ENCODE measurements around the gene SNPH. TPM values are rescaled to one million over a fixed set of nuclear protein-coding genes. Genes with fewer than 3 reads are reported as not detected.

Gene SNPH
- total and polyA plus RNA-seq, 2 of the 4 experiments (the other 2 are of a cell fraction): 3.1 to 4.5 TPM

DNA sequence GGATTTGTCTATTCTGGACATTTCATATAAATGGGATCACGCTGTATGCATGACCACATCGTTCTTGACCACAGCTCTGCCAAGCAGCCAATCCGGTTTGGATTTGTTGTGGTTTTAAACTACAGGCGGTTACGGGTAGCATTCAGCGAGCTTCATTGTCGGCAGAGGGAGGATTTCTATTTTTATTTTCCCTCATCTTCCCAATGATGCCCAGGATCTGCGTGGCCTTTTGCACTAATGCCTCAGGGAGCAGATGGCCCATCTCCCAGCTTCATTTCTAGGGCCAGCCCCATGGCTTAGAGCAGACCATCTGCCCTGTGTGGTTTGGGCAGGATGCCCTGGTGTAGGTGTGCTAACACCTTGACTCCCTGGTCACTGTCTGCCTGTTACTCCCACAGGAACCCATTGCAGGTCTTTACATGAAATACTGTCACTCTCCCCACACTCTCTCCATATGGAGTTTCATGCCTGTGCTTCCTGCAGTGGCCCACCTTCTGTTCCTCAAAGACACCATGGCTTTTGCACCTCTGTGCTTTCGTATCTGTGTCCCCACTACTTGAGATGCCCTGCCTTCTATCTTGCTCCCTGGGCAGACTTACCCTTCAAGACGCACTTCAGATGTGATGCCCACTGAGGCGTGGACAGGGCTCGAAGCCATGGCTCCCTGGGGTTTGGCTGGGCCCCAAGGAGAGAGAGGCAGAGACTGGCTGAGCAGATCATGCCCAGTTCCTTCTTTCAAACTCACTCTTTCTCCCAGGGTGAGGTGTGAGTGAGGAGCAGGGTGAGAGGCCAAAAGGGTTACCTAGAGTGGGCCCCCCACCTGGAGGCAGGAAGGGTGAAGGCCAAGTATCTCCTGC lies 36.8 kb downstream of the SNPH start:
- H3K27me3 ChIP-seq (ENCODE audit: control insufficient read depth, insufficient read depth, low read length): no peaks in the 10 kb centered on the region
- H3K9me3 ChIP-seq (ENCODE audit: control insufficient read depth, insufficient read depth, low read length): no peaks in the 10 kb centered on the region
- dilution Hi-C loops (cut with HindIII; ENCODE audit: low sequenced_read_pairs, unreplicated experiment): no loop called here
- H3K79me1 ChIP-seq (ENCODE audit: low read depth in 1 of 2, low read length in 2 of 2): peaks cover 0 to 5% of the 10 kb centered on the region in 2 experiments; a peak in 1 of 4 replicates
- H3K23ac ChIP-seq (ENCODE audit: low read depth, low read length): no peak overlapping the region
- H4K5ac ChIP-seq (ENCODE audit: low read depth, low read length): no peak overlapping the region
- H2AFZ ChIP-seq (replicated peaks; ENCODE audit: low read length, poor library complexity): no peak overlapping the region
- no peak overlapping the region for H3K18ac ChIP-seq (ENCODE audit: low read depth, low read length)
- H3K14ac ChIP-seq (replicated peaks; ENCODE audit: low read depth, low read length): no peak overlapping the region
- peaks cover 8% of the 10 kb centered on the region for H3K4me1 ChIP-seq (ENCODE audit: control insufficient read depth, insufficient read depth, low read length)
- ATAC-seq (ENCODE audit: low read depth) (no peak), DNase-seq (no peak)
- no peak overlapping the region for H3K9ac ChIP-seq (ENCODE audit: low read depth, low read length)
- no peak overlapping the region for H2BK15ac ChIP-seq (ENCODE audit: low read depth, low read length)
- H3K4me3 ChIP-seq (ENCODE audit: insufficient read depth, low read depth, low read length): no peak overlapping the region
- no peak overlapping the region for H2AK9ac ChIP-seq (replicated peaks; ENCODE audit: low read depth, low read length, poor library complexity)
- no peaks in the 10 kb centered on the region for H4K20me1 ChIP-seq (ENCODE audit: insufficient read depth, low read length)
- ChIA-PET CTCF (no interaction called here), POLR2A (ENCODE audit: unreplicated experiment) (no interaction called here)
- no peak overlapping the region for H3K4ac ChIP-seq (ENCODE audit: low read depth, low read length)
- H2BK5ac ChIP-seq (ENCODE audit: low read depth, low read length, poor library complexity, severe bottlenecking): no peak overlapping the region
- no peak overlapping the region for H2AK5ac ChIP-seq (ENCODE audit: low read depth, low read length)
- WGBS, 2 experiments (ENCODE audit: extremely low coverage in 2 of 2, insufficient read length in 1 of 2): 83% methylated on average over 1 of the region's 12 CpGs; no CpG with 5 or more reads in 1 of the 2 experiments
- BruUV-seq (replicated peaks): no TSS peak
- H4K8ac ChIP-seq (ENCODE audit: low read depth in 2 of 2, low read length in 2 of 2): no peak overlapping the region
- no peak overlapping the region for H3K56ac ChIP-seq (ENCODE audit: extremely low read depth, insufficient read depth, low read length)
- H2BK120ac ChIP-seq (ENCODE audit: low read depth, low read length): no peak overlapping the region
- H3K4me2 ChIP-seq (ENCODE audit: low read depth, low read length): no peak overlapping the region
- H3K9me1 ChIP-seq (ENCODE audit: insufficient read depth, low read length): peaks cover 23% of the 10 kb centered on the region
- no peak overlapping the region for H3K27ac ChIP-seq (ENCODE audit: insufficient read depth, low read length)
- no peak overlapping the region for H4K91ac ChIP-seq (ENCODE audit: insufficient read depth, low read depth, low read length)
- H3K36me3 ChIP-seq (ENCODE audit: control insufficient read depth, insufficient read depth, low read length): peaks cover 15% of the 10 kb centered on the region
- intact Hi-C loops (cut with micrococcal nuclease): no loop called here
- in situ Hi-C loops (cut with MboI; ENCODE audit: low sequenced_read_pairs): no loop called here
- H2BK20ac ChIP-seq (ENCODE audit: low read depth, low read length): no peak overlapping the region
- TF ChIP-seq RAD21 (IDR thresholded peaks at IDR 0.05; ENCODE audit: low read length): no peak
- no peak for TF ChIP-seq BHLHE40 (IDR thresholded peaks at IDR 0.05; ENCODE audit: low read depth, low read length)
- no peak for TF ChIP-seq RFX5 (IDR thresholded peaks at IDR 0.05; ENCODE audit: low read depth, low read length)
- no peak for TF ChIP-seq MAFK (IDR thresholded peaks at IDR 0.05; ENCODE audit: low read depth, low read length)
- TF ChIP-seq FOS (IDR thresholded peaks at IDR 0.05; ENCODE audit: low read depth, low read length): no peak
- no peak for TF ChIP-seq RCOR1 (IDR thresholded peaks at IDR 0.05; ENCODE audit: insufficient replicate concordance, low read length)
- TF ChIP-seq CEBPB (IDR thresholded peaks at IDR 0.05; ENCODE audit: low read depth, low read length): no peak
- TF ChIP-seq NFE2L2 (IDR thresholded peaks at IDR 0.05; ENCODE audit: low read depth, low read length): no peak
- TF ChIP-seq CHD1 (IDR thresholded peaks at IDR 0.05; ENCODE audit: low read depth, low read length): no peak
- TF ChIP-seq SMC3 (IDR thresholded peaks at IDR 0.05; ENCODE audit: low read depth, low read length): no peak
- TF ChIP-seq, protein P1, sequence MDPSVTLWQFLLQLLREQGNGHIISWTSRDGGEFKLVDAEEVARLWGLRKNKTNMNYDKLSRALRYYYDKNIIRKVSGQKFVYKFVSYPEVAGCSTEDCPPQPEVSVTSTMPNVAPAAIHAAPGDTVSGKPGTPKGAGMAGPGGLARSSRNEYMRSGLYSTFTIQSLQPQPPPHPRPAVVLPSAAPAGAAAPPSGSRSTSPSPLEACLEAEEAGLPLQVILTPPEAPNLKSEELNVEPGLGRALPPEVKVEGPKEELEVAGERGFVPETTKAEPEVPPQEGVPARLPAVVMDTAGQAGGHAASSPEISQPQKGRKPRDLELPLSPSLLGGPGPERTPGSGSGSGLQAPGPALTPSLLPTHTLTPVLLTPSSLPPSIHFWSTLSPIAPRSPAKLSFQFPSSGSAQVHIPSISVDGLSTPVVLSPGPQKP (IDR thresholded peaks at IDR 0.05; ENCODE audit: borderline replicate concordance, low read depth, low read length): no peak
- TF ChIP-seq, protein P2, sequence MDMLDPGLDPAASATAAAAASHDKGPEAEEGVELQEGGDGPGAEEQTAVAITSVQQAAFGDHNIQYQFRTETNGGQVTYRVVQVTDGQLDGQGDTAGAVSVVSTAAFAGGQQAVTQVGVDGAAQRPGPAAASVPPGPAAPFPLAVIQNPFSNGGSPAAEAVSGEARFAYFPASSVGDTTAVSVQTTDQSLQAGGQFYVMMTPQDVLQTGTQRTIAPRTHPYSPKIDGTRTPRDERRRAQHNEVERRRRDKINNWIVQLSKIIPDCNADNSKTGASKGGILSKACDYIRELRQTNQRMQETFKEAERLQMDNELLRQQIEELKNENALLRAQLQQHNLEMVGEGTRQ (IDR thresholded peaks at IDR 0.05; ENCODE audit: low read depth, low read length): no peak
- TF ChIP-seq MXI1 (IDR thresholded peaks at IDR 0.05; ENCODE audit: borderline replicate concordance, low read depth, low read length): no peak
- TF ChIP-seq POLR2A (IDR thresholded peaks at IDR 0.05; ENCODE audit: low read depth, low read length): no peak
- TF ChIP-seq MAZ (IDR thresholded peaks at IDR 0.05; ENCODE audit: borderline replicate concordance, low read depth, low read length): no peak

Data from IMR-90 (cell line).